ENCODE measurements around the gene CMTR1.

DNA sequence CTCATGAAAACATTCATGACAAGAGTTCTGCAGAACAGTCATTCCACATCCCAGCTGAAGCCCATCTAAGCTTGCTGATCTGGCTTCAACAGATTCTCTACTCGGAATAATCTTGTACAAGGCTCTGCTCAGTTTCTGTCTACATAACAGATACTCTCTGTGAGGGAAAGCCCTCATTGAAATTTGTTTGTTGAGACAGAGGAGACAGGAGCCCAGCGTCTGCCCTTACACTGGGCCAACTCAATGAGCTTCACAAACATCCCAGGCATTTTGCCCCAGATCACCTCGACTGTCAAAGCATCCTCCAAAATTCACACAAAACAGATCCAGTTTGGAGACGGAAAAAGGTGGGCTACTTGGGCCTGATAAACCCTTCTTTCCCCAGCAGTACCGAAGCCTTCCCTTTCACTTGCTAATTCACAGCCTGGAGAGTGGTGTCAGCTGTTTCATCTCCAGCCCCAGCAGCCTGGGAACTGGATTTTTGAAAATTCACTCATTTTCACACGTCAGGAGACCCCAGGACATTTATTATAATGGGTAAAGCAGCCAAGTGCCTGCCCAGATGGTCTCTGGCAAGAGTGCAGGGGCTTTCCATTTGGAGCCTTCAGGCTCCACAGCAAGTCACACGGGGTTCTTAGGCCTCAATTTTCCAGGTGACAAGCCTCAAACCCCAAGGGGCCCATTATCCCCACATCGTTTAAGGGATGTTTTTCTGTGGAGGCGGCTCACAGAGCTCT lies 59.4 kb downstream of the CMTR1 start:
- TF ChIP-seq POLR2A (IDR thresholded peaks at IDR 0.05) (no peak), CTCF (IDR thresholded peaks at IDR 0.05) (no peak)
